DND-41 (cell line): ENCODE data around the gene MIPEP.

ENCODE experiments used
- EZH2 ChIP-seq: IDR thresholded peaks from 3 replicates; pipeline ENCODE4 v1.6.1; 2012; ENCODE audit warnings: borderline replicate concordance, low read depth, mild to moderate bottlenecking, moderate library complexity, low read length, inconsistent platforms; ENCODE audit not compliant: severe bottlenecking
- TF ChIP-seq, protein P1 (sequence below): IDR thresholded peaks from 2 replicates; pipeline ENCODE4 v1.5.1; 2012; ENCODE audit warnings: borderline replicate concordance, low read length, moderate library complexity, mild to moderate bottlenecking; ENCODE audit not compliant: poor library complexity, severe bottlenecking; ENCODE audit errors: extremely low read depth

GRCh38 chr13:23905766-23906165, 16.6 kb upstream of the MIPEP start:
- TF ChIP-seq, protein P1, sequence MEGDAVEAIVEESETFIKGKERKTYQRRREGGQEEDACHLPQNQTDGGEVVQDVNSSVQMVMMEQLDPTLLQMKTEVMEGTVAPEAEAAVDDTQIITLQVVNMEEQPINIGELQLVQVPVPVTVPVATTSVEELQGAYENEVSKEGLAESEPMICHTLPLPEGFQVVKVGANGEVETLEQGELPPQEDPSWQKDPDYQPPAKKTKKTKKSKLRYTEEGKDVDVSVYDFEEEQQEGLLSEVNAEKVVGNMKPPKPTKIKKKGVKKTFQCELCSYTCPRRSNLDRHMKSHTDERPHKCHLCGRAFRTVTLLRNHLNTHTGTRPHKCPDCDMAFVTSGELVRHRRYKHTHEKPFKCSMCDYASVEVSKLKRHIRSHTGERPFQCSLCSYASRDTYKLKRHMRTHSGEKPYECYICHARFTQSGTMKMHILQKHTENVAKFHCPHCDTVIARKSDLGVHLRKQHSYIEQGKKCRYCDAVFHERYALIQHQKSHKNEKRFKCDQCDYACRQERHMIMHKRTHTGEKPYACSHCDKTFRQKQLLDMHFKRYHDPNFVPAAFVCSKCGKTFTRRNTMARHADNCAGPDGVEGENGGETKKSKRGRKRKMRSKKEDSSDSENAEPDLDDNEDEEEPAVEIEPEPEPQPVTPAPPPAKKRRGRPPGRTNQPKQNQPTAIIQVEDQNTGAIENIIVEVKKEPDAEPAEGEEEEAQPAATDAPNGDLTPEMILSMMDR: no peak
- no peak for TF ChIP-seq EZH2
